Mononuclear cell (primary cell): Measurements from ENCODE around the gene KNDC1. TPM values are rescaled to one million over a fixed set of nuclear protein-coding genes. Genes with fewer than 3 reads are reported as not detected.
"Not testable (repeated sequence)": the region's sequence is repeated elsewhere in the genome, so short reads cannot be mapped to it uniquely, and the experiment has no call there.

Experiments used
- H3K27me3 ChIP-seq: 2 replicates; pipeline ENCODE4 v1.6.0; 2011; ENCODE audit warnings: low read length, control low read depth; ENCODE audit not compliant: insufficient read depth
- H3K4me1 ChIP-seq: 2 replicates; pipeline ENCODE4 v1.5.1; 2011; ENCODE audit warnings: mild to moderate bottlenecking, low read length, control low read depth; ENCODE audit not compliant: insufficient read depth
- H3K4me3 ChIP-seq: 2 replicates; pipeline ENCODE4 v1.5.1; 2011; ENCODE audit warnings: mild to moderate bottlenecking, low read length, moderate library complexity
- H3K9me3 ChIP-seq: 2 replicates; pipeline ENCODE4 v1.5.1; 2011; ENCODE audit warnings: low read depth, mild to moderate bottlenecking, control low read depth, low read length
- total RNA-seq: library from RNA; depleted of rRNA; stranded (reverse); fragments of >200 nt; gene quantifications from one replicate; pipeline ENCODE4 v1.2.3, GENCODE V29; 2012

KNDC1 gene
- total RNA-seq, 1 donor, result 0.94 TPM

GRCh38 chr10:133170092-133170491 lies 10.1 kb downstream of the KNDC1 start:
- Histone ChIP-seq H3K9me3 (no peaks in the 10 kb centered on the region), H3K4me3 (no peak overlapping the region), H3K27me3 (no peaks in the 10 kb centered on the region), H3K4me1 (peaks cover 10% of the 10 kb centered on the region)

GRCh38 chr10:133173860-133174640 lies 14.0 kb downstream of the KNDC1 start:
- H3K27me3 ChIP-seq, result no peaks in the 10 kb centered on the region
- H3K9me3 ChIP-seq, result no peaks in the 10 kb centered on the region
- peaks cover 10% of the 10 kb centered on the region for H3K4me1 ChIP-seq
- no peak overlapping the region for H3K4me3 ChIP-seq

GRCh38 chr10:133174689-133175263 lies 14.8 kb downstream of the KNDC1 start:
- Histone ChIP-seq H3K4me3 (no peak overlapping the region), H3K4me1 (peaks cover 10% of the 10 kb centered on the region), H3K27me3 (no peaks in the 10 kb centered on the region), H3K9me3 (no peaks in the 10 kb centered on the region)

GRCh38 chr10:133175624-133176023 lies 15.6 kb downstream of the KNDC1 start:
- H3K4me3 ChIP-seq, H3K9me3 ChIP-seq, H3K27me3 ChIP-seq: not testable (repeated sequence)
- peaks cover 10% of the 10 kb centered on the region for H3K4me1 ChIP-seq

GRCh38 chr10:133176546-133176945 lies 16.5 kb downstream of the KNDC1 start:
- no peak overlapping the region for H3K4me3 ChIP-seq
- peaks cover 10% of the 10 kb centered on the region for H3K4me1 ChIP-seq
- H3K27me3 ChIP-seq, result no peaks in the 10 kb centered on the region
- H3K9me3 ChIP-seq, result no peaks in the 10 kb centered on the region

GRCh38 chr10:133177380-133178157 lies 17.6 kb downstream of the KNDC1 start:
- Histone ChIP-seq H3K27me3 (no peaks in the 10 kb centered on the region), H3K4me1 (peaks cover 10% of the 10 kb centered on the region), H3K9me3 (no peaks in the 10 kb centered on the region), H3K4me3 (no peak overlapping the region)

GRCh38 chr10:133178357-133179127 lies 18.5 kb downstream of the KNDC1 start:
- H3K4me1 ChIP-seq, result peaks cover 9% of the 10 kb centered on the region
- H3K9me3 ChIP-seq, result no peaks in the 10 kb centered on the region
- no peak overlapping the region for H3K4me3 ChIP-seq
- no peaks in the 10 kb centered on the region for H3K27me3 ChIP-seq

- Histone ChIP-seq H3K4me3 (no peak overlapping the region), H3K9me3 (no peaks in the 10 kb centered on the region), H3K27me3 (no peaks in the 10 kb centered on the region), H3K4me1 (peaks cover 4% of the 10 kb centered on the region)
These were observed 19.1 kb downstream of the KNDC1 start for GRCh38 chr10:133179128-133179520.

- Histone ChIP-seq H3K27me3 (no peaks in the 10 kb centered on the region), H3K4me3 (no peak overlapping the region), H3K4me1 (peaks cover 1% of the 10 kb centered on the region), H3K9me3 (no peaks in the 10 kb centered on the region)
These were observed 19.6 kb downstream of the KNDC1 start for GRCh38 chr10:133179651-133180050.

- Histone ChIP-seq H3K27me3 (no peaks in the 10 kb centered on the region), H3K9me3 (no peaks in the 10 kb centered on the region), H3K4me1 (no peaks in the 10 kb centered on the region), H3K4me3 (no peak overlapping the region)
These were observed 20.4 kb downstream of the KNDC1 start for GRCh38 chr10:133180192-133180964.

- no peaks in the 10 kb centered on the region for H3K9me3 ChIP-seq
- no peaks in the 10 kb centered on the region for H3K4me1 ChIP-seq
- no peaks in the 10 kb centered on the region for H3K27me3 ChIP-seq
- H3K4me3 ChIP-seq, result no peak overlapping the region
These were observed 21.1 kb downstream of the KNDC1 start for GRCh38 chr10:133180965-133181639.

GRCh38 chr10:133182190-133182589 lies 22.2 kb downstream of the KNDC1 start:
- Histone ChIP-seq H3K27me3 (no peaks in the 10 kb centered on the region), H3K4me3 (no peak overlapping the region), H3K4me1 (no peaks in the 10 kb centered on the region), H3K9me3 (no peaks in the 10 kb centered on the region)

GRCh38 chr10:133182791-133183645 lies 23.0 kb downstream of the KNDC1 start:
- H3K27me3 ChIP-seq, result no peaks in the 10 kb centered on the region
- H3K9me3 ChIP-seq, result no peaks in the 10 kb centered on the region
- H3K4me1 ChIP-seq, result no peaks in the 10 kb centered on the region
- H3K4me3 ChIP-seq, result no peak overlapping the region
